ENCODE data around the gene ROS1. TPM values are rescaled to one million over a fixed set of nuclear protein-coding genes. Genes with fewer than 3 reads are reported as not detected.

Gene ROS1
- total and polyA plus RNA-seq, 11 donors = 0.01 to 0.07 (median 0.05) TPM; not detected in 7

GRCh38 chr6:117441824-117442264 is 16.1 kb upstream of the ROS1 start:
- intact Hi-C loops (cut with DNase I) = loop anchor here in 3 of 10 donors (10.0 kb wide), 2 partner anchors 87 to 97 kb away; no protein-coding TSS in a partner anchor
- H3K4me1 ChIP-seq = peaks cover 0 to 3% (median 0%) of the 10 kb centered on the region in 12 donors
- no peak overlapping the region for H3K27ac ChIP-seq
- no peak for ATAC-seq
- no peak for DNase-seq
- TF ChIP-seq CTCF (IDR thresholded peaks at IDR 0.05) (no peak), POLR2A (IDR thresholded peaks at IDR 0.05) (no peak)
- no peaks in the 10 kb centered on the region for H3K36me3 ChIP-seq
- WGBS, 4 donors = 71 to 74% (median 71%) methylated on average over 2 of the region's 2 CpGs
- H3K9me3 ChIP-seq = no peaks in the 10 kb centered on the region
- peaks cover 0 to 29% (median 3%) of the 10 kb centered on the region in 9 donors for H3K27me3 ChIP-seq
- H3K4me3 ChIP-seq = no peak overlapping the region

GRCh38 chr6:117440706-117441525 is 15.2 kb upstream of the ROS1 start:
- 81 to 88% (median 84%) methylated on average over 2 of the region's 2 CpGs for WGBS, 4 donors
- ATAC-seq (no peak), DNase-seq (no peak)
- Histone ChIP-seq H3K27me3 (peaks cover 0 to 25% (median 3%) of the 10 kb centered on the region in 9 donors), H3K9me3 (no peaks in the 10 kb centered on the region), H3K4me3 (no peak overlapping the region), H3K36me3 (no peaks in the 10 kb centered on the region), H3K4me1 (peaks cover 0 to 3% (median 0%) of the 10 kb centered on the region in 12 donors), H3K27ac (no peak overlapping the region)
- intact Hi-C loops (cut with DNase I) = loop anchor here in 3 of 10 donors (10.0 kb wide), 2 partner anchors 86 to 96 kb away; no protein-coding TSS in a partner anchor
- no peak for TF ChIP-seq CTCF (IDR thresholded peaks at IDR 0.05)
- TF ChIP-seq POLR2A (IDR thresholded peaks at IDR 0.05) = no peak

GRCh38 chr6:117432273-117432672 is 6.5 kb upstream of the ROS1 start:
- Histone ChIP-seq H3K4me1 (no peaks in the 10 kb centered on the region), H3K4me3 (no peak overlapping the region), H3K27me3 (peaks cover 0 to 7% (median 0%) of the 10 kb centered on the region in 9 donors), H3K36me3 (no peaks in the 10 kb centered on the region), H3K9me3 (peaks cover 0 to 6% (median 0%) of the 10 kb centered on the region in 12 donors), H3K27ac (no peak overlapping the region)
- no peak for DNase-seq
- TF ChIP-seq CTCF (IDR thresholded peaks at IDR 0.05) (no peak), POLR2A (IDR thresholded peaks at IDR 0.05) (no peak)
- ATAC-seq = no peak
- intact Hi-C loops (cut with DNase I) = no loop called here
- WGBS, 4 donors = 82 to 100% (median 88%) methylated on average over 1 of the region's 1 CpG

GRCh38 chr6:117423754-117424153 is 2.0 kb downstream of the ROS1 start:
- peaks cover 0 to 6% (median 0%) of the 10 kb centered on the region in 12 donors for H3K9me3 ChIP-seq
- H3K4me3 ChIP-seq = no peak overlapping the region
- DNase-seq = peak in 1 of 5 donors; percentile 40
- intact Hi-C loops (cut with DNase I) = no loop called here
- no peaks in the 10 kb centered on the region for H3K36me3 ChIP-seq
- H3K4me1 ChIP-seq = no peaks in the 10 kb centered on the region
- 42 to 72% (median 49%) methylated on average over 3 of the region's 3 CpGs for WGBS, 4 donors
- H3K27ac ChIP-seq = no peak overlapping the region
- TF ChIP-seq CTCF (IDR thresholded peaks at IDR 0.05) = no peak
- no peak for TF ChIP-seq POLR2A (IDR thresholded peaks at IDR 0.05)
- peaks cover 0 to 3% (median 0%) of the 10 kb centered on the region in 9 donors for H3K27me3 ChIP-seq
- ATAC-seq = peak; percentile 84 to 96 (median 89)
